HEK293T (cell line): ENCODE results near the gene SPINT3.

Experiments used
- CTCF ChIA-PET: fragments of 350-600 bp; formaldehyde crosslinking; extraction: SDS; loops from one replicate; lab custom pipeline; 2021; ENCODE audit warnings: antibody characterized with exemption, inconsistent platforms; lab: Yijun Ruan, JAX
- POLR2A ChIA-PET: fragments of 350-600 bp; formaldehyde crosslinking; extraction: SDS; loops from one replicate; lab custom pipeline; 2020; ENCODE audit warnings: antibody characterized with exemption, inconsistent platforms; lab: Yijun Ruan, JAX
- DNase-seq: peaks from one replicate; pipeline ENCODE4 v3.0.0; 2012; ENCODE audit warnings: mixed read lengths; ENCODE audit errors: extremely low spot score
- ARNT ChIP-seq: fragments of 450-650 bp; IDR thresholded peaks from 2 replicates; pipeline ENCODE4 v1.6.1; 2017; ENCODE audit warnings: mild to moderate bottlenecking
- BHLHE40 ChIP-seq: fragments of 450-650 bp; IDR thresholded peaks from 2 replicates; pipeline ENCODE4 v1.6.1; 2016; ENCODE audit warnings: mild to moderate bottlenecking, moderate library complexity, borderline replicate concordance
- CTBP1 ChIP-seq: fragments of 450-650 bp; IDR thresholded peaks from 2 replicates; pipeline ENCODE4 v1.6.1; 2016; ENCODE audit warnings: borderline replicate concordance
- ELF4 ChIP-seq: fragments of 450-650 bp; IDR thresholded peaks from 2 replicates; pipeline ENCODE4 v1.6.1; 2017; ENCODE audit warnings: antibody characterized with exemption
- FOXA1 ChIP-seq: fragments of 450-650 bp; IDR thresholded peaks from 2 replicates; pipeline ENCODE4 v1.6.1; 2016; ENCODE audit warnings: mild to moderate bottlenecking
- FOXK2 ChIP-seq: fragments of 450-650 bp; IDR thresholded peaks from 2 replicates; pipeline ENCODE4 v1.6.1; 2016; ENCODE audit warnings: mild to moderate bottlenecking
- L3MBTL2 ChIP-seq: fragments of 450-650 bp; conservative IDR thresholded peaks from 2 replicates; pipeline ENCODE4 v1.6.1; 2016; ENCODE audit warnings: mild to moderate bottlenecking
- LEF1 ChIP-seq: fragments of 450-650 bp; IDR thresholded peaks from 2 replicates; pipeline ENCODE4 v1.6.1; 2017; ENCODE audit warnings: mild to moderate bottlenecking, borderline replicate concordance
- NFRKB ChIP-seq: fragments of 450-650 bp; IDR thresholded peaks from 2 replicates; pipeline ENCODE4 v1.6.1; 2016; ENCODE audit warnings: mild to moderate bottlenecking, moderate library complexity
- SP1 ChIP-seq: fragments of 450-650 bp; IDR thresholded peaks from 2 replicates; pipeline ENCODE4 v1.6.1; 2017
- SUZ12 ChIP-seq: fragments of 450-650 bp; IDR thresholded peaks from 2 replicates; pipeline ENCODE4 v1.6.1; 2016; ENCODE audit warnings: mild to moderate bottlenecking
- TARDBP ChIP-seq: fragments of 450-650 bp; IDR thresholded peaks from 2 replicates; pipeline ENCODE4 v1.6.1; 2016
- ZNF384 ChIP-seq: fragments of 450-650 bp; IDR thresholded peaks from 2 replicates; pipeline ENCODE4 v1.6.1; 2016
- TF ChIP-seq, protein P1 (sequence below): fragments of 450-650 bp; IDR thresholded peaks from 2 replicates; pipeline ENCODE4 v1.6.1; 2016

Gene SPINT3

DNA sequence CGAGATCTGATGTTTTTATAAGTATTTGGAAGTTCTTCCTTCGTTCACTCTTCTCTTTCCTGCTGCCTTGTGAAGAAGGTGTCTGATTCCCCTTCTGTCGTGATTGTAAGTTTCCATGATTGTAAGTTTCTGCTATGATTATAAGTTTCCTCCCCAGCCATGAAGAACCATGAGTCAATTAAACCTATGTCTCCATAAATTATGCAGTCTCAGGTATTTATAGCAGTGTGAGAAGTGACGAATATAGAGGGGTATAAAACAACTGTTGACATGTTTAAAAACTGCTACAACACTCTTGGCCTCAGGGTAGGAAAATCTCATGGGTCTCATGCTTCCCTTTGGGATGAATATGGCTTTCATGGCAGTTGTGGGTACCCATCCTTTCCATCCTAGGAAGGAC, 51.7 kb downstream of the SPINT3 start:
- ChIA-PET POLR2A (no interaction called here), CTCF (no interaction called here)
- TF ChIP-seq CTBP1 (no peak), SUZ12 (no peak), NFRKB (no peak), TARDBP (no peak)
- DNase-seq, result no peak

DNA sequence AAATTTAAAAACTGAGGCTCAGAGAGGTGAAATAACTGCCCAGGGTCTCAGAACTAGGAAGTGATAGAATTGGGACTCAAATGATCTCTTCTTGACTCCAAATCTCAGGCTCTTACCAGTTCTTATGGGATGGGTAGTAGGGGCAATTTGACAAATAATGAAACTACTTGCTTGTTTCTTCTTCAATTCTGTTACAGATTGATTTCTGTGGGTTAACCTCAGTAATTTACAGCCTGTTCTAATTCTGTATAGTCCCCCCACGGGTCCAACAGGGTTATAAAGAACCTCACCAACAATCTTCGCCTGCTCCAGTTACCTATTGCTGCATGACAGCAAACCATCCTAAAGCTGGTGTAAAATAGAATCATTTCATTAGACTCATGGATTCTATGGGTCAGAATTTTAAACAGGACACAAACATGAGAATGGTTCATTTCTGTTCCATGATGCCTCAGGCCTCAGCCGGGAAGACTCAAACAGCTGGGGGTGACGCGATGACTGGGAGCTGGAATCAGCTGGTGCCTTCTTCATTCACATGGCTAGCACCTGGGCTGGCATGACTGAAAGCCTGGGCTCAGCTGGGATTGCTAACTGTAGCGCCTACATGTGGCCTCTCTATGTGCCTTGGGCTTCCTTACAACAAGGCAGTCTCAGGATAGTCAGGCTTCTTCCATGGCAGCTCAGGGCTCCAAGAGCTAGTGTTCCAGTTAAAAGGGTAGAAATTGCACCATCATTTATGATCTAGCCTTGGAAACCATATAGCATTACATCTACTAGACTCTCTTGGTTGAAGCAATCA, 52.5 kb downstream of the SPINT3 start:
- ChIA-PET POLR2A (no interaction called here), CTCF (no interaction called here)
- TF ChIP-seq CTBP1, result no peak
- no peak for TF ChIP-seq ELF4
- no peak for TF ChIP-seq LEF1
- no peak for TF ChIP-seq L3MBTL2
- TF ChIP-seq, protein P1, sequence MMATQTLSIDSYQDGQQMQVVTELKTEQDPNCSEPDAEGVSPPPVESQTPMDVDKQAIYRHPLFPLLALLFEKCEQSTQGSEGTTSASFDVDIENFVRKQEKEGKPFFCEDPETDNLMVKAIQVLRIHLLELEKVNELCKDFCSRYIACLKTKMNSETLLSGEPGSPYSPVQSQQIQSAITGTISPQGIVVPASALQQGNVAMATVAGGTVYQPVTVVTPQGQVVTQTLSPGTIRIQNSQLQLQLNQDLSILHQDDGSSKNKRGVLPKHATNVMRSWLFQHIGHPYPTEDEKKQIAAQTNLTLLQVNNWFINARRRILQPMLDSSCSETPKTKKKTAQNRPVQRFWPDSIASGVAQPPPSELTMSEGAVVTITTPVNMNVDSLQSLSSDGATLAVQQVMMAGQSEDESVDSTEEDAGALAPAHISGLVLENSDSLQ, result no peak
- no peak for TF ChIP-seq SP1
- no peak for TF ChIP-seq FOXA1
- no peak for TF ChIP-seq FOXK2
- no peak for TF ChIP-seq ZNF384
- TF ChIP-seq TARDBP, result no peak
- TF ChIP-seq ARNT, result no peak
- TF ChIP-seq SUZ12, result no peak
- no peak for TF ChIP-seq BHLHE40
- no peak for TF ChIP-seq NFRKB
- no peak for DNase-seq
